ENCODE measurements around the gene NEURL4.

The NEURL4 gene

GRCh38 chr17:7293816-7294613 lies 35.1 kb downstream of the NEURL4 start:
- Histone ChIP-seq H3K36me3 (ENCODE audit: low read depth) (no peaks in the 10 kb centered on the region), H3K9me3 (ENCODE audit: severe bottlenecking) (no peaks in the 10 kb centered on the region), H3K27me3 (ENCODE audit: insufficient read depth, poor library complexity, severe bottlenecking) (no peaks in the 10 kb centered on the region), H3K27ac (ENCODE audit: poor library complexity, severe bottlenecking) (peak overlapping the region; percentile 45), H3K4me1 (ENCODE audit: insufficient read depth, poor library complexity, severe bottlenecking) (peaks cover 9% of the 10 kb centered on the region), H3K4me3 (ENCODE audit: severe bottlenecking) (peak overlapping the region; percentile 39)
- ATAC-seq (ENCODE audit: low read depth) (peak; percentile 13; the same call in 2 of the 3 replicates), DNase-seq (ENCODE audit: low spot score) (no peak)
- no peak for TF ChIP-seq CTCF (IDR thresholded peaks at IDR 0.05; ENCODE audit: poor library complexity, severe bottlenecking)

GRCh38 chr17:7293159-7293558 lies 36.0 kb downstream of the NEURL4 start:
- DNase-seq (ENCODE audit: low spot score), result no peak
- no peaks in the 10 kb centered on the region for H3K27me3 ChIP-seq (ENCODE audit: insufficient read depth, poor library complexity, severe bottlenecking)
- peaks cover 9% of the 10 kb centered on the region for H3K4me1 ChIP-seq (ENCODE audit: insufficient read depth, poor library complexity, severe bottlenecking)
- no peak for ATAC-seq (ENCODE audit: low read depth)
- H3K9me3 ChIP-seq (ENCODE audit: severe bottlenecking), result no peaks in the 10 kb centered on the region
- peak overlapping the region; percentile 45 for H3K27ac ChIP-seq (ENCODE audit: poor library complexity, severe bottlenecking)
- H3K36me3 ChIP-seq (ENCODE audit: low read depth), result no peaks in the 10 kb centered on the region
- H3K4me3 ChIP-seq (ENCODE audit: severe bottlenecking), result no peak overlapping the region
- no peak for TF ChIP-seq CTCF (IDR thresholded peaks at IDR 0.05; ENCODE audit: poor library complexity, severe bottlenecking)

- Histone ChIP-seq H3K27ac (ENCODE audit: poor library complexity, severe bottlenecking) (peak overlapping the region; percentile 45), H3K4me3 (ENCODE audit: severe bottlenecking) (no peak overlapping the region), H3K36me3 (ENCODE audit: low read depth) (no peaks in the 10 kb centered on the region), H3K4me1 (ENCODE audit: insufficient read depth, poor library complexity, severe bottlenecking) (peaks cover 9% of the 10 kb centered on the region), H3K9me3 (ENCODE audit: severe bottlenecking) (no peaks in the 10 kb centered on the region), H3K27me3 (ENCODE audit: insufficient read depth, poor library complexity, severe bottlenecking) (no peaks in the 10 kb centered on the region)
- DNase-seq (ENCODE audit: low spot score), result no peak
- TF ChIP-seq CTCF (IDR thresholded peaks at IDR 0.05; ENCODE audit: poor library complexity, severe bottlenecking), result no peak
- ATAC-seq (ENCODE audit: low read depth), result no peak
Observed at GRCh38 chr17:7292729-7293128, 36.4 kb downstream of the NEURL4 start.

DNA sequence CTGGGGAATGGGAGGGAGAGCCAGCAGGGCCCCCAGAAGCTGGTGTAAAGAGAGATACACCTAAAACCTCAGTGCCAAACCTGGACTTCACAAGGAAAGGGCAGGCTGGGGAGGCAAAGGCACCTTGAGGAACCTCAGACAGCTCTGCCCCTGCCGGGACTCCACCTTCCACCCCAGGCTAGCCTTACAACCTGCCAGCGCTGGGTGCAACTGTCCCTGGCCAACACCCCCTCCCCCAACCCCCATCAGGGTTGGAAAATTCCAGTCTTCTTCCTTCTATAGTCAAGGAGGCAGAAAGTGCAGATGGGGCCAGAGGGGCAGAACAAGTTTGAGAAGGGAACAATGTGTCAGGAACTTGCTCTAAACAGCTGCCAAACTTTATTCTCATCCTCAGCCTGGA lies 36.9 kb downstream of the NEURL4 start:
- Histone ChIP-seq H3K27me3 (ENCODE audit: insufficient read depth, poor library complexity, severe bottlenecking) (no peaks in the 10 kb centered on the region), H3K36me3 (ENCODE audit: low read depth) (no peaks in the 10 kb centered on the region), H3K4me3 (ENCODE audit: severe bottlenecking) (no peak overlapping the region), H3K4me1 (ENCODE audit: insufficient read depth, poor library complexity, severe bottlenecking) (peaks cover 9% of the 10 kb centered on the region), H3K27ac (ENCODE audit: poor library complexity, severe bottlenecking) (no peak overlapping the region), H3K9me3 (ENCODE audit: severe bottlenecking) (no peaks in the 10 kb centered on the region)
- DNase-seq (ENCODE audit: low spot score) (no peak), ATAC-seq (ENCODE audit: low read depth) (no peak)
- no peak for TF ChIP-seq CTCF (IDR thresholded peaks at IDR 0.05; ENCODE audit: poor library complexity, severe bottlenecking)

- H3K9me3 ChIP-seq (ENCODE audit: severe bottlenecking), result no peaks in the 10 kb centered on the region
- peaks cover 9% of the 10 kb centered on the region for H3K4me1 ChIP-seq (ENCODE audit: insufficient read depth, poor library complexity, severe bottlenecking)
- no peak overlapping the region for H3K4me3 ChIP-seq (ENCODE audit: severe bottlenecking)
- ATAC-seq (ENCODE audit: low read depth) (no peak), DNase-seq (ENCODE audit: low spot score) (no peak)
- no peaks in the 10 kb centered on the region for H3K27me3 ChIP-seq (ENCODE audit: insufficient read depth, poor library complexity, severe bottlenecking)
- TF ChIP-seq CTCF (IDR thresholded peaks at IDR 0.05; ENCODE audit: poor library complexity, severe bottlenecking), result no peak
- no peak overlapping the region for H3K27ac ChIP-seq (ENCODE audit: poor library complexity, severe bottlenecking)
- no peaks in the 10 kb centered on the region for H3K36me3 ChIP-seq (ENCODE audit: low read depth)
Observed at GRCh38 chr17:7290685-7291084, 38.5 kb downstream of the NEURL4 start.

Measured in RWPE2 (cell line).